Activated B cell treated with CpG ODN at 0.5 μM for 24 hours (primary cell): ENCODE data around the gene CYP2B6. TPM values are rescaled to one million over a fixed set of nuclear protein-coding genes. Genes with fewer than 3 reads are reported as not detected.

Source experiments
- ATAC-seq: fragments of 200-7000 bp; cut with Tn5 transposase; one replicate; pipeline ENCODE4 v1.10.0; 2021; ENCODE audit warnings: low read depth, mild to moderate bottlenecking, moderate library complexity
- CTCF ChIA-PET: fragments of 350-600 bp; sonication (Branson Sonifier 250); formaldehyde crosslinking; loops from one replicate; lab custom pipeline; 2021; ENCODE audit warnings: antibody characterized with exemption; lab: Charles Lee
- POLR2A ChIA-PET: fragments of 350-600 bp; sonication (Branson Sonifier 250); formaldehyde crosslinking; loops from one replicate; lab custom pipeline; 2021; ENCODE audit warnings: antibody characterized with exemption; lab: Charles Lee
- DNase-seq: peaks from one replicate; pipeline ENCODE4 v3.0.0; 2022
- H3K27ac Mint-ChIP-seq: one replicate; pipeline ENCODE4 v1.8.0; 2020; ENCODE audit warnings: mixed read lengths
- H3K27me3 Mint-ChIP-seq: one replicate; pipeline ENCODE4 v1.8.0; 2021; ENCODE audit warnings: mixed read lengths
- H3K36me3 Mint-ChIP-seq: one replicate; pipeline ENCODE4 v1.8.0; 2021; ENCODE audit warnings: low read depth, mixed read lengths
- H3K4me1 Mint-ChIP-seq: one replicate; pipeline ENCODE4 v1.8.0; 2021; ENCODE audit warnings: mixed read lengths
- H3K4me3 Mint-ChIP-seq: one replicate; pipeline ENCODE4 v1.8.0; 2020; ENCODE audit warnings: mild to moderate bottlenecking, mixed read lengths
- H3K9me3 Mint-ChIP-seq: one replicate; pipeline ENCODE4 v1.8.0; 2020; ENCODE audit warnings: mixed read lengths
- CTCF ChIP-seq: fragments of 200-600 bp; IDR thresholded peaks from one replicate; pipeline ENCODE4 v1.8.0; 2022; ENCODE audit warnings: antibody characterized with exemption, mild to moderate bottlenecking
- intact Hi-C: fragments of 100-400 bp; cut with micrococcal nuclease; formaldehyde crosslinking; loops from one replicate; pipeline ENCODE4 v1.15.1; 2024
- total RNA-seq: library from RNA; stranded (reverse); gene quantifications from 2 replicates; pipeline ENCODE4 v1.2.3, GENCODE V29; 2022

The CYP2B6 gene
- total RNA-seq, 1 donor from 2014 or later, result not detected

GRCh38 chr19:41016488-41017071 lies 25.5 kb downstream of the CYP2B6 start:
- TF ChIP-seq CTCF, result no peak
- Mint-ChIP-seq H3K27ac (no peak overlapping the region), H3K4me3 (no peak overlapping the region), H3K9me3 (no peaks in the 10 kb centered on the region), H3K36me3 (no peaks in the 10 kb centered on the region), H3K27me3 (peaks cover 33% of the 10 kb centered on the region), H3K4me1 (no peaks in the 10 kb centered on the region)
- DNase-seq (no peak), ATAC-seq (no peak)
- ChIA-PET POLR2A (no interaction called here), CTCF (no interaction called here)
- intact Hi-C loops, result no loop called here

- TF ChIP-seq CTCF, result no peak
- intact Hi-C loops, result no loop called here
- ChIA-PET CTCF (no interaction called here), POLR2A (no interaction called here)
- no peak overlapping the region for H3K4me3 Mint-ChIP-seq
- H3K9me3 Mint-ChIP-seq, result no peaks in the 10 kb centered on the region
- H3K36me3 Mint-ChIP-seq, result no peaks in the 10 kb centered on the region
- H3K27me3 Mint-ChIP-seq, result peaks cover 28% of the 10 kb centered on the region
- no peak overlapping the region for H3K27ac Mint-ChIP-seq
- no peaks in the 10 kb centered on the region for H3K4me1 Mint-ChIP-seq
- ATAC-seq, result no peak
- DNase-seq, result no peak
These were observed 27.7 kb downstream of the CYP2B6 start for GRCh38 chr19:41018736-41019290.

- Mint-ChIP-seq H3K4me3 (no peak overlapping the region), H3K27ac (no peak overlapping the region), H3K27me3 (peaks cover 33% of the 10 kb centered on the region), H3K36me3 (no peaks in the 10 kb centered on the region), H3K4me1 (no peaks in the 10 kb centered on the region), H3K9me3 (no peaks in the 10 kb centered on the region)
- intact Hi-C loops, result no loop called here
- DNase-seq (no peak), ATAC-seq (no peak)
- ChIA-PET POLR2A (no interaction called here), CTCF (no interaction called here)
- TF ChIP-seq CTCF, result no peak
These were observed 28.3 kb downstream of the CYP2B6 start for GRCh38 chr19:41019346-41019745.

- H3K27ac Mint-ChIP-seq, result no peak overlapping the region
- POLR2A ChIA-PET, result no interaction called here
- CTCF ChIA-PET, result no interaction called here
These were observed 32.1 kb downstream of the CYP2B6 start for GRCh38 chr19:41023193-41023592.

GRCh38 chr19:41025411-41025810 lies 34.3 kb downstream of the CYP2B6 start:
- Mint-ChIP-seq H3K27me3 (peaks cover 47% of the 10 kb centered on the region), H3K9me3 (no peaks in the 10 kb centered on the region), H3K4me1 (no peaks in the 10 kb centered on the region), H3K36me3 (no peaks in the 10 kb centered on the region), H3K27ac (no peak overlapping the region), H3K4me3 (no peak overlapping the region)
- DNase-seq (no peak), ATAC-seq (no peak)
- intact Hi-C loops, result no loop called here
- no peak for TF ChIP-seq CTCF
- ChIA-PET POLR2A (no interaction called here), CTCF (no interaction called here)

More at GRCh38 chr19:41023193-41023592, 32.1 kb downstream of the CYP2B6 start:
- intact Hi-C loops, result no loop called here
- TF ChIP-seq CTCF, result no peak
- no peaks in the 10 kb centered on the region for H3K9me3 Mint-ChIP-seq
- ATAC-seq (no peak), DNase-seq (no peak)
- H3K27me3 Mint-ChIP-seq, result peaks cover 42% of the 10 kb centered on the region
- no peaks in the 10 kb centered on the region for H3K4me1 Mint-ChIP-seq
- no peak overlapping the region for H3K4me3 Mint-ChIP-seq
- H3K36me3 Mint-ChIP-seq, result no peaks in the 10 kb centered on the region
